CD14-positive monocyte (primary cell): ENCODE results near the gene ALS2. TPM values are rescaled to one million over a fixed set of nuclear protein-coding genes. Genes with fewer than 3 reads are reported as not detected.
A peak's percentile ranks its signal among the peaks of the same experiment; 100 is the strongest.

Experiments
- DNase-seq, 3 donors: peaks; one replicate each; pipeline ENCODE4 v3.0.0-alpha.2; 2011 to 2022
- H2AFZ ChIP-seq: 2 replicates; pipeline ENCODE4 v1.6.0; 2012; ENCODE audit warnings: mild to moderate bottlenecking, low read depth, low read length, inconsistent platforms; ENCODE audit not compliant: insufficient read depth, poor library complexity, severe bottlenecking
- H3K27ac ChIP-seq, 2 donors: 1 replicate in 1 of 2; 2 replicates in 1 of 2; pipeline ENCODE4 v1.5.1; 2012 to 2013; ENCODE audit warnings: low read length in 2 of 2, control low read depth in 1 of 2, inconsistent platforms in 1 of 2, low read depth in 1 of 2, mild to moderate bottlenecking in 1 of 2
- H3K27me3 ChIP-seq, 2 donors: one replicate each; pipeline versions ENCODE4 v1.6.0 to v1.6.1; 2011 to 2013; ENCODE audit warnings: low read length in 2 of 2; ENCODE audit not compliant: control insufficient read depth in 2 of 2, insufficient read depth in 2 of 2
- H3K36me3 ChIP-seq, 2 donors: replicated peaks in 1 of 2; 1 replicate in 1 of 2; 2 replicates in 1 of 2; pipeline versions ENCODE4 v1.5.1 to v1.6.1; 2012 to 2013; ENCODE audit warnings: low read length in 2 of 2, control low read depth in 1 of 2, inconsistent platforms in 1 of 2, mild to moderate bottlenecking in 1 of 2; ENCODE audit not compliant: insufficient read depth in 2 of 2, control insufficient read depth in 1 of 2
- H3K4me1 ChIP-seq, 2 donors: 1 replicate in 1 of 2; 2 replicates in 1 of 2; pipeline versions ENCODE4 v1.5.1 to v1.6.1; 2012 to 2013; ENCODE audit warnings: low read length in 2 of 2, control low read depth in 1 of 2, inconsistent platforms in 1 of 2, mild to moderate bottlenecking in 1 of 2, moderate library complexity in 1 of 2; ENCODE audit not compliant: insufficient read depth in 2 of 2, control insufficient read depth in 1 of 2
- H3K4me2 ChIP-seq: replicated peaks from 2 replicates; pipeline ENCODE3; 2012; ENCODE audit warnings: low read length, moderate library complexity, mild to moderate bottlenecking; ENCODE audit not compliant: poor library complexity, severe bottlenecking; ENCODE audit errors: extremely low read depth
- H3K4me3 ChIP-seq, 3 experiments: fragments of 200-600 bp in 1 of 3; sonication (generic) in 1 of 3; replicated peaks in 1 of 3; 1 replicate in 2 of 3; 2 replicates in 1 of 3; pipeline ENCODE4 v1.5.1; 2011 to 2013; ENCODE audit warnings: low read length in 3 of 3, mild to moderate bottlenecking in 3 of 3, control low read depth in 2 of 3, low read depth in 2 of 3, inconsistent platforms in 1 of 3, moderate library complexity in 1 of 3
- H3K79me2 ChIP-seq: 2 replicates; pipeline ENCODE4 v1.6.0; 2012; ENCODE audit warnings: mild to moderate bottlenecking, control low read depth, inconsistent platforms, low read length, moderate library complexity; ENCODE audit not compliant: insufficient read depth
- H3K9ac ChIP-seq: 2 replicates; pipeline ENCODE4 v1.6.0; 2017; ENCODE audit warnings: low read length, mild to moderate bottlenecking; ENCODE audit not compliant: insufficient read depth, poor library complexity, severe bottlenecking
- H3K9me3 ChIP-seq, 2 donors: replicated peaks in 1 of 2; 1 replicate in 1 of 2; 2 replicates in 1 of 2; pipeline versions ENCODE4 v1.5.1 to v1.6.1; 2012 to 2013; ENCODE audit warnings: low read length in 2 of 2, control low read depth in 1 of 2; ENCODE audit not compliant: control insufficient read depth in 1 of 2, insufficient read depth in 1 of 2
- H4K20me1 ChIP-seq: 2 replicates; pipeline ENCODE4 v1.6.0; 2012; ENCODE audit warnings: mild to moderate bottlenecking, low read length, control low read depth, moderate library complexity; ENCODE audit not compliant: insufficient read depth
- H3K27ac Mint-ChIP-seq, 7 donors: one replicate each; pipeline ENCODE4 v1.8.0; 2020; ENCODE audit warnings: mild to moderate bottlenecking in 7 of 7, mixed read lengths in 7 of 7, moderate library complexity in 6 of 7, inconsistent platforms in 2 of 7
- H3K27me3 Mint-ChIP-seq, 3 donors: one replicate each; pipeline ENCODE4 v1.8.0; 2021 to 2022; ENCODE audit warnings: low read depth in 3 of 3, mild to moderate bottlenecking in 3 of 3, mixed read lengths in 3 of 3, moderate library complexity in 3 of 3, inconsistent platforms in 1 of 3
- H3K36me3 Mint-ChIP-seq, 2 donors: one replicate each; pipeline ENCODE4 v1.8.0; 2020; ENCODE audit warnings: mixed read lengths in 2 of 2, inconsistent platforms in 1 of 2, mild to moderate bottlenecking in 1 of 2
- H3K4me1 Mint-ChIP-seq: one replicate; pipeline ENCODE4 v1.8.0; 2020; ENCODE audit warnings: mild to moderate bottlenecking, mixed read lengths
- H3K4me3 Mint-ChIP-seq, 2 donors: one replicate each; pipeline ENCODE4 v1.8.0; 2020; ENCODE audit warnings: mild to moderate bottlenecking in 2 of 2, mixed read lengths in 2 of 2, moderate library complexity in 1 of 2
- H3K9me3 Mint-ChIP-seq, 7 donors: one replicate each; pipeline ENCODE4 v1.8.0; 2020 to 2022; ENCODE audit warnings: mixed read lengths in 7 of 7, mild to moderate bottlenecking in 6 of 7, moderate library complexity in 6 of 7, inconsistent platforms in 2 of 7
- CTCF ChIP-seq: fragments of 200-600 bp; IDR thresholded peaks from one replicate; pipeline ENCODE4 v1.8.0; 2022; ENCODE audit warnings: antibody characterized with exemption, mild to moderate bottlenecking
- WGBS: methylation state at CpG from one replicate; pipeline ENCODE4 v1.1.5; 2013; ENCODE audit warnings: missing lambda C conversion rate; ENCODE audit not compliant: insufficient coverage; 5-methylcytosine and 5-hydroxymethylcytosine counted together
- intact Hi-C, 2 donors: fragments of 100-400 bp; cut with micrococcal nuclease; formaldehyde crosslinking; loops; one replicate each; pipeline versions ENCODE4 v1.15.0 to v1.15.1; 2023
- polyA plus RNA-seq, 3 donors: library from polyadenylated mRNA; depleted of rRNA in 1 of 3; unstranded in 2 of 3; stranded (reverse) in 1 of 3; fragments of 300-500 nt in 2 of 3; fragments of >200 nt in 1 of 3; fragmentation: Illumina TruSeq in 2 of 3; gene quantifications; 1 replicate in 2 of 3; 2 replicates in 1 of 3; pipeline ENCODE4 v1.2.3, GENCODE V29; 2012 to 2021

The ALS2 gene
- polyA plus RNA-seq, 3 donors, result 2.6 to 4.7 (median 3.1) TPM

GRCh38 chr2:201779901-201780673 lies 646 bp downstream of the ALS2 start:
- H3K9ac ChIP-seq, result peak overlapping the region; percentile 76
- H3K36me3 ChIP-seq, result no peaks in the 10 kb centered on the region
- H3K27ac ChIP-seq, result peak overlapping the region in 1 of 2 donors; percentile 93
- peaks cover 24% of the 10 kb centered on the region for H3K79me2 ChIP-seq
- DNase-seq, result no peak
- no peaks in the 10 kb centered on the region for H4K20me1 ChIP-seq
- no peaks in the 10 kb centered on the region for H3K9me3 Mint-ChIP-seq
- H3K36me3 Mint-ChIP-seq, result no peaks in the 10 kb centered on the region
- 3% methylated on average over 20 of the region's 22 CpGs for whole genome bisulfite sequencing
- intact Hi-C loops, result loop anchor here (5.0 to 10.0 kb wide), 2 partner anchors 335 to 597 kb away; partner anchors contain the start of gene BMPR2 (in 1 of the 2)
- H3K4me3 Mint-ChIP-seq, result peak overlapping the region; percentile 96 to 98
- peaks cover 0 to 9% (median 5%) of the 10 kb centered on the region in 3 donors for H3K27me3 Mint-ChIP-seq
- peak overlapping the region; percentile 100 for H2AFZ ChIP-seq
- H3K4me2 ChIP-seq, result peak overlapping the region; percentile 99
- H3K27ac Mint-ChIP-seq, result peak overlapping the region; percentile 45 to 99 (median 89)
- no peaks in the 10 kb centered on the region for H3K9me3 ChIP-seq
- peak overlapping the region; percentile 77 to 98 (median 92) for H3K4me3 ChIP-seq
- H3K4me1 Mint-ChIP-seq, result peaks cover 21% of the 10 kb centered on the region
- peaks cover 16 to 18% of the 10 kb centered on the region in 2 donors for H3K4me1 ChIP-seq
- no peaks in the 10 kb centered on the region for H3K27me3 ChIP-seq
- TF ChIP-seq CTCF, result no peak

GRCh38 chr2:201777869-201778268 lies 2.9 kb downstream of the ALS2 start:
- Histone ChIP-seq H3K36me3 (no peaks in the 10 kb centered on the region), H3K79me2 (peaks cover 26% of the 10 kb centered on the region), H3K4me1 (peaks cover 16 to 18% of the 10 kb centered on the region in 2 donors), H3K27ac (no peak overlapping the region), H3K4me3 (no peak overlapping the region), H4K20me1 (no peaks in the 10 kb centered on the region), H3K27me3 (no peaks in the 10 kb centered on the region), H3K9me3 (no peaks in the 10 kb centered on the region), H3K9ac (no peak overlapping the region), H3K4me2 (no peak overlapping the region), H2AFZ (no peak overlapping the region)
- H3K36me3 Mint-ChIP-seq, result peaks cover 0 to 6% of the 10 kb centered on the region in 2 donors
- H3K27me3 Mint-ChIP-seq, result peaks cover 0 to 6% (median 3%) of the 10 kb centered on the region in 3 donors
- intact Hi-C loops, result loop anchor here in 1 of 2 donors (5.0 kb wide), 1 partner anchor 599 kb away; the partner anchor contains the start of gene BMPR2
- DNase-seq, result no peak
- peaks cover 19% of the 10 kb centered on the region for H3K4me1 Mint-ChIP-seq
- H3K27ac Mint-ChIP-seq, result no peak overlapping the region
- no peak for TF ChIP-seq CTCF
- H3K9me3 Mint-ChIP-seq, result no peaks in the 10 kb centered on the region
- no peak overlapping the region for H3K4me3 Mint-ChIP-seq
